Activated CD8-positive, alpha-beta memory T cell treated with anti-CD3 and anti-CD28 coated beads, Interleukin-2, amount 50 U/mL, for 4 hours (primary cell): Measurements from ENCODE around the gene BCDIN3D.

ENCODE experiments used
- DNase-seq: peaks from one replicate; pipeline ENCODE4 v3.0.0-alpha.2; 2020

The BCDIN3D gene

GRCh38 chr12:49795654-49796105 lies 47.2 kb downstream of the BCDIN3D start:
- DNase-seq: no peak

- no peak for DNase-seq
These were observed 47.9 kb downstream of the BCDIN3D start for GRCh38 chr12:49794811-49795653.

- DNase-seq: no peak
These were observed 48.9 kb downstream of the BCDIN3D start for GRCh38 chr12:49794021-49794420.

GRCh38 chr12:49793620-49794019 lies 49.3 kb downstream of the BCDIN3D start:
- DNase-seq: no peak

GRCh38 chr12:49792976-49793580 lies 49.8 kb downstream of the BCDIN3D start:
- DNase-seq: no peak

GRCh38 chr12:49792181-49792970 lies 50.5 kb downstream of the BCDIN3D start:
- no peak for DNase-seq

- no peak for DNase-seq
These were observed 51.2 kb downstream of the BCDIN3D start for GRCh38 chr12:49791700-49792099.

GRCh38 chr12:49790741-49791555 lies 52.0 kb downstream of the BCDIN3D start:
- no peak for DNase-seq

GRCh38 chr12:49789992-49790391 lies 52.9 kb downstream of the BCDIN3D start:
- no peak for DNase-seq

GRCh38 chr12:49787672-49788071 lies 55.2 kb downstream of the BCDIN3D start:
- no peak for DNase-seq
